Gastroesophageal sphincter (tissue), 3 donors: ENCODE data around the gene WDR86.

ENCODE experiments used
- EP300 ChIP-seq: sonication (generic); formaldehyde crosslinking; IDR thresholded peaks from one replicate; pipeline ENCODE4 v1.6.1; 2017; ENCODE audit warnings: antibody characterized with exemption, mild to moderate bottlenecking
- POLR2A ChIP-seq, 2 donors: fragments of 450-650 bp; IDR thresholded peaks; one replicate each; pipeline ENCODE4 v1.6.1; 2017; ENCODE audit warnings: antibody characterized with exemption in 2 of 2, mild to moderate bottlenecking in 2 of 2, moderate library complexity in 1 of 2
- POLR2AphosphoS5 ChIP-seq: sonication (generic); formaldehyde crosslinking; IDR thresholded peaks from one replicate; pipeline ENCODE4 v1.6.1; 2017; ENCODE audit warnings: antibody characterized with exemption
- TF ChIP-seq, protein P1 (sequence below), 4 experiments: fragments of 200-600 bp in 2 of 4; fragments of 450-650 bp in 2 of 4; sonication (generic) in 1 of 4; IDR thresholded peaks; one replicate each; pipeline ENCODE4 v1.5.1; 2017 to 2019; ENCODE audit warnings: antibody characterized with exemption in 4 of 4, mild to moderate bottlenecking in 2 of 4, moderate library complexity in 2 of 4

DNA sequence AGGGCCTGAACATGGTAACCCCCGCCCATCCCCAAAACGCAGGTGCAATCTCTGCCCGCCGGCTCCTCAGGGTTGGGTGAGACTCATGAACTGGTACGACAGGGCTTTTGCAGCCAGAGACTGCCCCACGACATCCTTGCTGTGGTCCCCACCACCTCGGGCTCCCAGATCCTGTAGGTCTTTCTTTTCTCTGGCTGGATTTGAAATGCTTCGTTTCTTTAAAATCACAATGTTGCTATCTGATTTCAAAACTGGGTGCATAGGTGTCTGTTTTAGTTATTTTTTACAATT lies 21.9 kb downstream of the WDR86 start:
- TF ChIP-seq POLR2A (IDR thresholded peaks at IDR 0.05) (no peak), POLR2AphosphoS5 (no peak), EP300 (no peak)
- TF ChIP-seq, protein P1, sequence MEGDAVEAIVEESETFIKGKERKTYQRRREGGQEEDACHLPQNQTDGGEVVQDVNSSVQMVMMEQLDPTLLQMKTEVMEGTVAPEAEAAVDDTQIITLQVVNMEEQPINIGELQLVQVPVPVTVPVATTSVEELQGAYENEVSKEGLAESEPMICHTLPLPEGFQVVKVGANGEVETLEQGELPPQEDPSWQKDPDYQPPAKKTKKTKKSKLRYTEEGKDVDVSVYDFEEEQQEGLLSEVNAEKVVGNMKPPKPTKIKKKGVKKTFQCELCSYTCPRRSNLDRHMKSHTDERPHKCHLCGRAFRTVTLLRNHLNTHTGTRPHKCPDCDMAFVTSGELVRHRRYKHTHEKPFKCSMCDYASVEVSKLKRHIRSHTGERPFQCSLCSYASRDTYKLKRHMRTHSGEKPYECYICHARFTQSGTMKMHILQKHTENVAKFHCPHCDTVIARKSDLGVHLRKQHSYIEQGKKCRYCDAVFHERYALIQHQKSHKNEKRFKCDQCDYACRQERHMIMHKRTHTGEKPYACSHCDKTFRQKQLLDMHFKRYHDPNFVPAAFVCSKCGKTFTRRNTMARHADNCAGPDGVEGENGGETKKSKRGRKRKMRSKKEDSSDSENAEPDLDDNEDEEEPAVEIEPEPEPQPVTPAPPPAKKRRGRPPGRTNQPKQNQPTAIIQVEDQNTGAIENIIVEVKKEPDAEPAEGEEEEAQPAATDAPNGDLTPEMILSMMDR (IDR thresholded peaks at IDR 0.05) = no peak
